ENCODE measurements around the gene PARD6G.

Gene PARD6G

DNA sequence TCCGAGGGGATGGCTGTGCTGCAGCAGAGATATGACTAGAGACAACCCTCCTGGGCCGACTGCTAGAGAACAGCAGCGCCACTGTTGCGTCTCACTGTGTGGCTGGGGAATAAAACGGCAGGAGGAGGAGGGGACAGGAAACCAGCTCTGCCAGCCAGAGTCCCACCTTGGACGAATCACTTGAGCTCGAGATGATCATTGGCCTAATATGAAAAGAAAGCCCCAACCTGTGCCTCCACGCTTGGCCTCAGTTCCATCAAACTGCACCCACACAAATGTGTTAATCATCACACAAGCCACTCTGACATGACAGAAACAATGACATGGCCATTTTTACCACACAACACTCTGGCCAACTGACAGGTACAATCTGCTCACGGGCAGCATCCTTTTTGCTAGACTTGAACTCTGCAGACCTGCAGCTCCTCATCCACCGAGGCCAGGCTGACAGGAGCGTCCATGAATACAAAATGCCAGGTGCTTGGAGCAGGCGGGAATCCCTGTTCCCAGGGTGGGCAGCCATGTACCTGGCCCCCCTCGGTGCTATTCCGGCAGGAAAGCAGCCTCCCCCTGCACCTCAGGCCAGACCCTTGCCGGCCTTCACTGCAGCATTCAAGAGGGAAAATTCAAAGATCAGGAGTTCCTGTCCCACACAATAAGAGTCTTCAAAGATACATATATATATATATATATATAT lies 52.3 kb downstream of the PARD6G start:
- Mint-ChIP-seq H3K9me3 (no peaks in the 10 kb centered on the region), H3K27ac (no peak overlapping the region), H3K4me3 (no peak overlapping the region), H3K4me1 (no peaks in the 10 kb centered on the region), H3K27me3 (peaks cover 21% of the 10 kb centered on the region), H3K36me3 (no peaks in the 10 kb centered on the region)
- DNase-seq: no peak
- CTCF ChIA-PET: no interaction called here

DNA sequence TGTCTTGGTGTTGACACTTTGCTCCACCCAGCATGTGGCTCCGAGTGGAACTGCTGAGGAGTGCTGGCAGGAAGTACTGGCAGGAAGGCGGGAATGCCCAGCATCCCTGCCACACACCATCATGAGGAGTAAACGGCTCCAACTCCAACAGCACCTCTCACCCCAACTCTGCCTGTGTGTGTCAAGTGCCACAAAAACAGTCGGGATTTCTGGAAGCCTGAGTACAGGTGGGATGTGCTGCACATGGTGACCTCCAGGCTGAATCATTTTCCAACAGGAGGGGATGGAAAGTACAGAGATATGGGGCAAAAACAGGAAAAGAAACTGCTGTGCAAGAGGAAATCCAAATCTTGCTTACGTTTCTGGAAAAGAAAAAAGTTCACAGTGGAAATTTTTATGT lies 53.6 kb downstream of the PARD6G start:
- Mint-ChIP-seq H3K4me3 (no peak overlapping the region), H3K9me3 (no peaks in the 10 kb centered on the region), H3K36me3 (no peaks in the 10 kb centered on the region), H3K27ac (no peak overlapping the region), H3K27me3 (peaks cover 23% of the 10 kb centered on the region), H3K4me1 (no peaks in the 10 kb centered on the region)
- CTCF ChIA-PET: no interaction called here
- no peak for DNase-seq

DNA sequence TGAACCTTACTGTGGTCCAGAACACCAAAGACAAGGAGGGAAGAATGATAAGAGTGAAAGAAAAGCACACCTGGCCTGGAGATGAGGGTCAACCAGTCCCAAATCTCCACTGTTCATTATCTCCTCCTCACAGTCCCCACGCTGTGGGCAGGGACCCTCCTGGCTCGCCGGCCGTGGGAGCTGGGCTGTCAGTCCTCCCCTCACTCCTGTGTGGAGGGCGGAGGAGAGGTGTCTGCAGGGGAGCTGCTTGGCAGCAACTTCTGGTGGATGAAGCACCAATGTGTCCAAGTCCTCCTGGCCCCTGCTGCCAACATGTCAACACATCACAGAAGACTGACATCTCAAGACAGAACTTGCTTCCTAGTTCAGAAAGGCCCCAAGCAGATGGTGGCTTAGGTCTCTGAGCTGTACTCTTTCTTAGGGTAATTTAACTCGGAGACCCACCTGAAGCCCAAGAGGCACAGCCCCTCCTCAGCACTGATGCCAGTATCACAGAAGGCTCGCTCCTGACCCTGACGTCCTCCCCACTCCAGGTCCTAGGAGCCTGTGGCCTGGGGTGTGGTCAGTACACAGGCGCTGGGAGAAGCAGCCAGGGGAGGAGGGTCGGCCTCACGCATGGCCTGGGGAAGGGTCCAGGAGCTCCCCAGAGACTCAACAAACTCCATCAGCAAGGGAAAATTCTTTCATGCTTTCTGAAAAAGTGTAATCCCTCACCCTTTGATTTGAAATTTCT lies 54.5 kb downstream of the PARD6G start:
- Mint-ChIP-seq H3K4me3 (no peak overlapping the region), H3K27ac (no peak overlapping the region), H3K36me3 (no peaks in the 10 kb centered on the region), H3K4me1 (no peaks in the 10 kb centered on the region), H3K27me3 (peaks cover 26% of the 10 kb centered on the region), H3K9me3 (no peaks in the 10 kb centered on the region)
- CTCF ChIA-PET: no interaction called here
- DNase-seq: no peak

DNA sequence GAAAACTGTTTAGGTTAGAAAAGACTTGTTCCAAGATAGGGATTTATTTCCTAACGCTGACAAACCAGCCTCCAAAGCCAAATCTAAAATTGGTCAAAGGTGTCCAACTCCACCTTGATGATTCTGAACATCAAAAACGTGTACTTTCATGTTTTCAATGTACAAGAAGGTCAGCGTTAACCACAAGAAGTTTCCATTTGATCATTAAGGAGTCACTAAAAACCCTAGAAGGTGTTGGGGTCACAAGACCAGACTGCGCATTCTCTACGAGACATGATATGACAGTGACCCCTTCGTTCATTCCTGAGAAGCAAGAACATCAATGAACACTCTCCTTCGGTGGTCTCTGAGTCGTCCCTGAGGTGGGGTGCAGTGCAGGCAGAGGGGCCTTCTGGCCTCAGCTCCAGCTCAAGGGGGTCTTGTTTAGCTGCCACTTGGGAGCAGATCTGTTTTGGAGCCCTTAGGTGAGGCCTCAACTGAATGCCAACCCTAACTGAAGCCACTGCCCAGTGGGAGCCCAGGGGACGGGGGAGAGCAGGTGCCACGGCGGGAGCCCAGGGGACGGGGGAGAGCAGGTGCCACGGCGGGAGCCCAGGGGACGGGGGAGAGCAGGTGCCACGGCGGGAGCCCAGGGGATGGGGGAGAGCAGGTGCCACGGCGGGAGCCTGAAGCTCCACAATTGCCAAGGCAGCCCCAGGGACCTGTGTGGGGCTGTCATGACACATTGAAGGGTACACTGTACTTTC lies 55.2 kb downstream of the PARD6G start:
- Mint-ChIP-seq H3K4me1 (no peaks in the 10 kb centered on the region), H3K9me3 (no peaks in the 10 kb centered on the region), H3K36me3 (no peaks in the 10 kb centered on the region), H3K27me3 (peaks cover 25% of the 10 kb centered on the region), H3K4me3 (no peak overlapping the region), H3K27ac (no peak overlapping the region)
- CTCF ChIA-PET: no interaction called here
- DNase-seq: no peak

DNA sequence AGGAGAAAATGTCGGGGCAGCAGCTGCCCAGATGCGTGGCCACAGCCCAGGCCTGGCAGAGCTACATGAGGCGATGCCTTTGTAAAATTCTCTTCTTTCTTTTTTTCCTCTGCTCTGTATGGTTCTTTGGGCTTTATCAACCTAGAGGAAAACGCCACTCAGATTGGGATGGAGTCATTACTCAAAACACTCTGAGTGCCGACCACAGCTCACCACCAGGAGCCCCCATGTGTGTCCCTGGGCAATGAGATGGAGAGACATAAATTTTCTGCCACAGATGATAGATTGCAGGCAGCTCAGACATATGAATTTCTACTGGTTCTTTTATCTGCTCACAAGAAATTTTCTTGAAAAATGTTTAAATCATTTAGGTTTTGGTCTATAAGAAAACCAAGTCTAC lies 56.0 kb downstream of the PARD6G start:
- Mint-ChIP-seq H3K4me1 (no peaks in the 10 kb centered on the region), H3K9me3 (peaks cover 2% of the 10 kb centered on the region), H3K27ac (no peak overlapping the region), H3K36me3 (no peaks in the 10 kb centered on the region), H3K4me3 (no peak overlapping the region), H3K27me3 (peaks cover 18% of the 10 kb centered on the region)
- DNase-seq: no peak
- CTCF ChIA-PET: no interaction called here

DNA sequence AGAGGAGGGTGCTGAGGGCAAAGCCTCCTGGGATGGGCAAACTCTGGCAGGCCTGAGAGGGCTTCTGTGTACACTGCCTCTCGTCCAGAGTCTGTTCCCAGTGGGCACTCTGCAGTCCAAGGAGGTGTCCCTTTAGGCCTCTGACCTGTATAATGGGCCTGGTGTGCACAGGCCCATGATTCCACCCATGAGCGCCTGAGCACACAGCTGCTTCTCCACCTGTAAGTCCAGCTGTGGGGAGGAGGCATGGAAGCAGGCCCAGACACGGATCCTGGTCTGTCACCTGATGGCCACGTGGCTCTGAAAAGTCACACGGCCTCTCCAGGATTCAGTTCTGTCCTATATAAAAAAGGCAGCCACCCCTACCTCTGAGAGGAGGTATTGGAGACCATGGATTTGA lies 57.0 kb downstream of the PARD6G start:
- Mint-ChIP-seq H3K36me3 (no peaks in the 10 kb centered on the region), H3K9me3 (peaks cover 10% of the 10 kb centered on the region), H3K4me1 (no peaks in the 10 kb centered on the region), H3K27me3 (peaks cover 16% of the 10 kb centered on the region), H3K4me3 (no peak overlapping the region), H3K27ac (no peak overlapping the region)
- DNase-seq: no peak
- CTCF ChIA-PET: no interaction called here

DNA sequence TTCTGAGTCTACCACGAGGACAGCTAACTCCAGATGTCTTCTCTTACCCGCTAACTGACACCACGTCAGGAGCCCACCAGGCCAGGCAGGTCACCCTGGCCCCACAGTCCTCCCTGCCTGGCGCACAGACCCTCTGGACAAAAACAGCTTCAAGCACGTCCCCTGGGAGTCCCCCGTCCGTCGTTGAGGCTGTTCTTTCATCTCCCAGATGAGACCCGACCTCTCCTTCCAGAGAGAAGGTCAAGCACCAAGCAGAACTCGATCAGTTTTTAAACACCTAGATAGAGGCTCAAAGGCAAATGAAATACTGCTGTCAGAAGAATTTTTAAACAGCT lies 57.8 kb downstream of the PARD6G start:
- Mint-ChIP-seq H3K4me3 (no peak overlapping the region), H3K36me3 (no peaks in the 10 kb centered on the region), H3K4me1 (no peaks in the 10 kb centered on the region), H3K27me3 (peaks cover 13% of the 10 kb centered on the region), H3K9me3 (peaks cover 10% of the 10 kb centered on the region), H3K27ac (no peak overlapping the region)
- CTCF ChIA-PET: no interaction called here
- DNase-seq: no peak

DNA sequence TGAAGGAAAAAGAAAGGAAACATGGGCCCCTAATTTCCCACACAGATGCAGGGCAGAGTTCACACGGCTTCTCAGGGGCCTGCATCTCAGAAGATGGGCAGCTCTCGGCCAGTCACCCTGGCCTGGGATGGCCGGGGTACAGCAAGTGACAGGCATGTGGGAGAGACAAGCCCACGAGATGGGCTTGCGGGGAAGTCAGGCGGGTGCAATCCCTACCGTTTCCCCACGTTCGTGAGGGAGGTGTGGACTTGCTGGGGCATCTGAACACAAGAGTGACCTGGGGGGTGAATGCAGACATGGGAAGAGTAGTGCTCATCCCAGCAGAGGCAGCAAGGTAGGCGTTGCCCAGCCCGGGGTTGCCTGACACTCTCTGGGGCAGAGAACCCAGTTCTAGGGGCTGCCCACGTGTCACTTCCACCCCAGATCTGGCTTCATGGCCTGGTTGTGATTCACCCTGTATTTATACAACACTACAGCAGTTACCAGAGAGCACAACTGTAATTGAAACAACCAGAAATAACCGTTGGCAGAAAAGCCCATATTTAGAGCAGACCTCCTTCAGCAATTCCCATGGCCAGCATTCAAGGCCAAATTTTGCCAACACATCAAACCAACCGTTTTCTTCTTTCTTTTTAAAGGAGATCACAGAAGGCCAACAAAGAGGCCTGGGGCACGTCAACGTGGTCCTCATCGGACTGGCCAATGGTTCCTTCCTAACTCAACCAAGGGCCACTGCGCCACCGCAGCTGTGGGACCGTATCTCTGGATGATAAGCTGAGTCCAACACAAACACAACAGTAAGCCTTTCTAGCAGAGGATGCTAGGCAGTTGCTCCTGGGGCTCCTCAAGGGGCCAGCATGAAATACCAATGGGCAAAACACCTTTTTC lies 58.4 kb downstream of the PARD6G start:
- no peak overlapping the region for H3K27ac Mint-ChIP-seq
- CTCF ChIA-PET: no interaction called here

DNA sequence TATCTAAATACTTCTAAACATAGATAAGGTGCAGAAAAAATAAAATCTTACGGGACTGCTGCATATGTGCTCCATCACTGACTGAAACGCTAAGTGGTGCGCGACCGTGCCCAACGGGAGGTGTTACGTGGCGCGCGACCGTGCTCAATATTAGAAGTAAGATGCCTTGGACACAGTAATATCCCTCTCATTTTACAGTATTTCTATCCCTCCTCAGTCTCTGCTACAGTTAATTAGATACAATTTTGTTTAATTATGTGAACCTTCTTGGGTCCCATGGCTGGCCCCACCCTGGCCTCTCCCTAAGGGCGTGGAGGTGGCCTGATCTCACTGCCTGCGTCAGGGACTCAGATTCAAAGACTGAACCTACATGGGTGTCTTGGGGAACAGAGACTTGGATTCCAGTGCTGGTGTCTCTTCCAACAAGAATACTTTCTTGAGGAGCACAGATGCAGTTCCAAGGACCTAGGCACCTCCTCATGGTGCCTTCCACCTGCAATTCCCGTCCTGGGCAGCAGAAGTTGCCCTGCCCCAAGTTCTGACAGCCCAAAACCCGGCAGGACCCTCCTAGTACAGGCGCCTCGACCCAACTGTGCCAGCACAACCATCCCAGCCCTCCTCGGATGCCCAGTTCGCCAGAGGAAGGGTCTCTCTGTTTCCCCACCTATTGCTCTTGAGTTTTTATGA lies 59.2 kb downstream of the PARD6G start:
- CTCF ChIA-PET: no interaction called here
- Mint-ChIP-seq H3K27ac (no peak overlapping the region), H3K4me1 (no peaks in the 10 kb centered on the region), H3K27me3 (peaks cover 18% of the 10 kb centered on the region), H3K9me3 (peaks cover 10% of the 10 kb centered on the region), H3K36me3 (no peaks in the 10 kb centered on the region), H3K4me3 (no peak overlapping the region)
- no peak for DNase-seq

More for the DNA sequence above, 58.4 kb downstream of the PARD6G start:
- no peak for DNase-seq
- Mint-ChIP-seq H3K27me3 (peaks cover 13% of the 10 kb centered on the region), H3K4me3 (no peak overlapping the region), H3K4me1 (no peaks in the 10 kb centered on the region), H3K9me3 (peaks cover 10% of the 10 kb centered on the region), H3K36me3 (no peaks in the 10 kb centered on the region)

DNA sequence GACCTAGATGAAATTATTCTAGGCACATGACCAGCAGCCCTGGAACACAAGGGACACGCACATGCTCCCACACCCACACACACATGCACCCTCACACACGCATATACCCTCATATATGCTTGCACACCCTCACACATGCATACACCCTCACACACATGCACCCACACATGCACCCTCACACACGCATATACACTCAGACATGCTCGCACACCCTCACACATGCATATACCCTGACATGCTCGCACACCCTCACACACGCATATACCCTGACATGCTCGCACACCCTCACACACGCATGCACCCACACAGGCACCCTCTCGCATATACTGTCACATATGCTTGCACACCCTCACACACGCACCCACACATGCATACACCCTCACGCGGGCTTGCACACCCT lies 61.8 kb downstream of the PARD6G start:
- no peaks in the 10 kb centered on the region for H3K36me3 Mint-ChIP-seq
- H3K4me3 Mint-ChIP-seq: no peak overlapping the region
- H3K27me3 Mint-ChIP-seq: peaks cover 12% of the 10 kb centered on the region
- H3K9me3 Mint-ChIP-seq: peaks cover 10% of the 10 kb centered on the region
- no peak for DNase-seq
- H3K4me1 Mint-ChIP-seq: no peaks in the 10 kb centered on the region
- no peak overlapping the region for H3K27ac Mint-ChIP-seq
- CTCF ChIA-PET: no interaction called here

DNA sequence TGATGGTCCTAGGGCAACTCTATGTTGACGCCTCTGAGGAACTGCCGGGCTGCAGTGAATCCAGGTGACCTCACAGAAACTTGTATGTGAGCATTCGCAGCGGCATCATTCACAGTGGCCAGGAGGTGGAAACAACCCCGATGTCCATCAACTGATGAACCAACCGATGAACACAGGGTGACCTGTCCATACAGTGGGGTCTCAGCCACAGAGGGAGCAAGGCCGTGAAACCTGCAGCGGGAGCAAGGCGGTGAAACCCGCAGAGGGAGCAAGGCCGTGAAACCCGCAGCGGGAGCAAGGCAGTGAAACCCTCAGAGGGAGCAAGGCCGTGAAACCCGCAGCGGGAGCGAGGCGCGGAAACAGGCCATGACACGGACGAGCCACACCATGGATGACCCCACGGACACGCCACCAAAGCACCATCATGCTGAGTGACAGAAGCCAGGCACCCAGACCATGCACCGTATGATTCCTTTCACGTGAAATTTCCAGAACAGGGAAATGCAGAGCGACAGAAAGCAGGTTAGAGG lies 63.0 kb downstream of the PARD6G start:
- peaks cover 9% of the 10 kb centered on the region for H3K27me3 Mint-ChIP-seq
- no peaks in the 10 kb centered on the region for H3K36me3 Mint-ChIP-seq
- CTCF ChIA-PET: no interaction called here
- no peak overlapping the region for H3K27ac Mint-ChIP-seq
- no peak for DNase-seq
- peaks cover 10% of the 10 kb centered on the region for H3K9me3 Mint-ChIP-seq
- H3K4me3 Mint-ChIP-seq: no peak overlapping the region
- H3K4me1 Mint-ChIP-seq: no peaks in the 10 kb centered on the region

DNA sequence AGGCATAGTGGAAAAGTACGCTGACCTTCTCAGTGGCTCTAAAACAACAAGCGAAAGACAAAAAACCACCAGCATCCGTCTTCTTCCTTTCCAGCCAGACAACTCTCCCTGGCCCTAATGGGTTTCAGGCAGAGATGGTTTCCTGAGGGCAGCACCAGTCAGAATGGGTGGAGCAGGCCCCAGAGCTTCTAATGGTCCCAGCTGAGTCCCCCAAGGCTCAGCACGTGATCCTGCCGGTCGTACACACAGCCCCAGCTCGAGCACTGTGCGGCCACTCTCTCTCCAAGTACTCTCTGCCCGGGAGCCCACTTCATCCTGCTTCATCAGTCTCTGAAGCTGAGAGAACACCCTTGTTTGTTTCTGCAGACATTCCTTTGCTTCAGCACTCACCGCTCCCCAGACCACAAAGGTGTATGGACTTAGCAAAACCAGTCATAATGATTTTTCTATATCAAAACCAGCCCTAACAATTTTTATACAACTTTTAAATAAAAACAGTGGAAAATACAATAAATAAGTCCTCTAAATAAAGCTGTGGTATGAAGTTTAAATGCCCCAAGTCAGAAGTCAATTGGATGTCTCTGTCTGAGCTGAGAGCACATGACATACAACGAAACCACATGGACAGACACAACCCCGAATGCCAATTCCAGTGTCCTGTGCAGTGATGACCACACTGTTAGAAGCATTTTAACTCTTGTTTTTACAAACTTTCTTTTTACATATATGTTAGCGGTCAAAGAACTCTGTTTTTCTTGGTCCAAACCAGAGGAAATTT lies 63.9 kb downstream of the PARD6G start:
- no peak overlapping the region for H3K27ac Mint-ChIP-seq
- no peaks in the 10 kb centered on the region for H3K4me1 Mint-ChIP-seq
- peaks cover 6% of the 10 kb centered on the region for H3K27me3 Mint-ChIP-seq
- DNase-seq: no peak
- CTCF ChIA-PET: no interaction called here
- no peak overlapping the region for H3K4me3 Mint-ChIP-seq
- peaks cover 10% of the 10 kb centered on the region for H3K9me3 Mint-ChIP-seq
- no peaks in the 10 kb centered on the region for H3K36me3 Mint-ChIP-seq

DNA sequence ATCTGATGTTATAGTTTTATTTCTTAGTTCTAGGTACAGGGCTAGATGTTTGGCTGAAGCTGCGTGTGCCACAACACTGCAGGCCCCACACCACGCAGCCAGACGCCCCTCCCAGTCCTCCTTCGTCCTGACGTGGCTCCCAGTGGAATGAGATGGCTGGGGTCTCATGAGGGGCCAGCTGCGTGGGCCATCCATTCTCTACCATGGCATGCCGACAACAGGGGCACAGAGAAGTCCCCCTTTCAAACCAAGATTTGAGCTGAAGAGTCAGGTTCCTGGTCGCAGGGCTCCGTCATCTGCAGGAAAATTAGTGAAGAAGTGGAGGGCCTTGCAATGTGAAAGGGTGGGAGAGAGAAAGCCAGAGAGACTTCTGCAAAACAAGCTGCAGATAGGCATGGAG lies 64.5 kb downstream of the PARD6G start:
- Mint-ChIP-seq H3K36me3 (no peaks in the 10 kb centered on the region), H3K4me3 (no peak overlapping the region), H3K4me1 (no peaks in the 10 kb centered on the region), H3K9me3 (peaks cover 10% of the 10 kb centered on the region), H3K27ac (no peak overlapping the region), H3K27me3 (peaks cover 11% of the 10 kb centered on the region)
- DNase-seq: no peak
- CTCF ChIA-PET: no interaction called here
